OCI-LY3 (cell line): ENCODE data around the gene AMOTL1.

Experiments used
- H2AFZ ChIP-seq: fragments of 200-600, 300-600 bp; shearing (Covaris generic); 2 replicates; pipeline ENCODE4 v1.6.0; 2014; ENCODE audit warnings: antibody characterized with exemption, low read depth, low read length
- H3K27ac ChIP-seq: fragments of 200-600, 300-600 bp; sonication (generic); 2 replicates; pipeline ENCODE4 v1.5.1; 2014; ENCODE audit warnings: mild to moderate bottlenecking, low read length, moderate library complexity, mixed read lengths
- H3K27me3 ChIP-seq: fragments of 200-600, 300-600 bp; sonication (generic); 2 replicates; pipeline ENCODE4 v1.6.1; 2014; ENCODE audit warnings: low read depth, low read length, mixed read lengths
- H3K36me3 ChIP-seq: fragments of 200-600, 300-600 bp; sonication (generic); replicated peaks from 2 replicates; pipeline ENCODE3; 2014; ENCODE audit warnings: low read depth, low read length, mixed read lengths
- H3K4me1 ChIP-seq: fragments of 300-600, 200-600 bp; sonication (generic); 2 replicates; pipeline ENCODE4 v1.6.1; 2014; ENCODE audit warnings: low read length, mixed read lengths
- H3K4me2 ChIP-seq: fragments of 200-600, 300-600 bp; sonication (generic); 2 replicates; pipeline ENCODE4 v1.6.1; 2014; ENCODE audit warnings: low read length, mixed read lengths
- H3K4me3 ChIP-seq: fragments of 300-600, 200-600 bp; sonication (generic); 2 replicates; pipeline ENCODE4 v1.5.1; 2014; ENCODE audit warnings: antibody characterized with exemption, mild to moderate bottlenecking, low read length, moderate library complexity
- H3K79me2 ChIP-seq: fragments of 300-600, 200-600 bp; shearing (Covaris generic); 2 replicates; pipeline ENCODE4 v1.6.1; 2014; ENCODE audit warnings: mild to moderate bottlenecking, low read length, mixed read lengths
- H3K9ac ChIP-seq: fragments of 300-600, 200-600 bp; shearing (Covaris generic); 2 replicates; pipeline ENCODE4 v1.6.0; 2014; ENCODE audit warnings: mild to moderate bottlenecking, low read length, moderate library complexity
- H3K9me3 ChIP-seq: fragments of 200-600, 300-600 bp; shearing (Covaris generic); 2 replicates; pipeline ENCODE4 v1.6.1; 2014; ENCODE audit warnings: low read length, mixed read lengths; ENCODE audit not compliant: insufficient read depth
- H4K20me1 ChIP-seq: fragments of 200-600, 300-600 bp; sonication (generic); 2 replicates; pipeline ENCODE4 v1.6.1; 2016; ENCODE audit warnings: low read length, mixed read lengths; ENCODE audit not compliant: insufficient read depth
- EZH2phosphoT487 ChIP-seq: fragments of 200-600 bp; shearing (Covaris generic); IDR thresholded peaks from 2 replicates; pipeline ENCODE4 v1.6.1; 2018; ENCODE audit warnings: antibody characterized with exemption, mixed run types, low read depth
- TF ChIP-seq, protein P1 (sequence below): fragments of 200-600, 300-600 bp; sonication (generic); IDR thresholded peaks from 2 replicates; pipeline ENCODE4 v1.5.1; 2014; ENCODE audit warnings: antibody characterized with exemption, low read length, low read depth

Gene AMOTL1

DNA sequence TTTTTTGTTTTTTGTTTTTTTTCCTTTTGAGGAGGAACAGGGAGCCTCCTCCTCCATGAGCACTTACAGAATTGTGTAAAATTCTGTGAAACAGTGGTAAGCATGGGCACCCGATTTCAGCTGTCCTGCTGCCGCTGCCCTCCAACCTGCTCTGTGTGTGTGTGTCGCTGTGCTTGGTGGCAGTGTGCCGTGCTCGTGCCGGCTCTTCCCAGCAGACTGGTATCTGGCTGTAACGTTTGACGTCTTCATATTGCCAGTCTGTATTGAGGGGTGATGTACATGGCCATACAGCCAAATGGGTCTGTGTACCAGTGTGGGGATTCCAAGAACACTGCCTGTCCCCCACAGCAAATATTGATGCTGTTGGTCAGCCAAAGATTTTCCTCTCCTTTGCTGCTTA, 108.1 kb downstream of the AMOTL1 start:
- H3K4me2 ChIP-seq, result no peak overlapping the region
- no peak overlapping the region for H2AFZ ChIP-seq
- H3K27ac ChIP-seq, result no peak overlapping the region
- no peaks in the 10 kb centered on the region for H4K20me1 ChIP-seq
- no peak overlapping the region for H3K4me3 ChIP-seq
- peaks cover 5% of the 10 kb centered on the region for H3K36me3 ChIP-seq
- H3K4me1 ChIP-seq, result no peaks in the 10 kb centered on the region
- no peaks in the 10 kb centered on the region for H3K27me3 ChIP-seq
- TF ChIP-seq, protein P1, sequence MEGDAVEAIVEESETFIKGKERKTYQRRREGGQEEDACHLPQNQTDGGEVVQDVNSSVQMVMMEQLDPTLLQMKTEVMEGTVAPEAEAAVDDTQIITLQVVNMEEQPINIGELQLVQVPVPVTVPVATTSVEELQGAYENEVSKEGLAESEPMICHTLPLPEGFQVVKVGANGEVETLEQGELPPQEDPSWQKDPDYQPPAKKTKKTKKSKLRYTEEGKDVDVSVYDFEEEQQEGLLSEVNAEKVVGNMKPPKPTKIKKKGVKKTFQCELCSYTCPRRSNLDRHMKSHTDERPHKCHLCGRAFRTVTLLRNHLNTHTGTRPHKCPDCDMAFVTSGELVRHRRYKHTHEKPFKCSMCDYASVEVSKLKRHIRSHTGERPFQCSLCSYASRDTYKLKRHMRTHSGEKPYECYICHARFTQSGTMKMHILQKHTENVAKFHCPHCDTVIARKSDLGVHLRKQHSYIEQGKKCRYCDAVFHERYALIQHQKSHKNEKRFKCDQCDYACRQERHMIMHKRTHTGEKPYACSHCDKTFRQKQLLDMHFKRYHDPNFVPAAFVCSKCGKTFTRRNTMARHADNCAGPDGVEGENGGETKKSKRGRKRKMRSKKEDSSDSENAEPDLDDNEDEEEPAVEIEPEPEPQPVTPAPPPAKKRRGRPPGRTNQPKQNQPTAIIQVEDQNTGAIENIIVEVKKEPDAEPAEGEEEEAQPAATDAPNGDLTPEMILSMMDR, result no peak
- TF ChIP-seq EZH2phosphoT487, result no peak
- H3K9me3 ChIP-seq, result no peaks in the 10 kb centered on the region
- no peaks in the 10 kb centered on the region for H3K79me2 ChIP-seq
- no peak overlapping the region for H3K9ac ChIP-seq

DNA sequence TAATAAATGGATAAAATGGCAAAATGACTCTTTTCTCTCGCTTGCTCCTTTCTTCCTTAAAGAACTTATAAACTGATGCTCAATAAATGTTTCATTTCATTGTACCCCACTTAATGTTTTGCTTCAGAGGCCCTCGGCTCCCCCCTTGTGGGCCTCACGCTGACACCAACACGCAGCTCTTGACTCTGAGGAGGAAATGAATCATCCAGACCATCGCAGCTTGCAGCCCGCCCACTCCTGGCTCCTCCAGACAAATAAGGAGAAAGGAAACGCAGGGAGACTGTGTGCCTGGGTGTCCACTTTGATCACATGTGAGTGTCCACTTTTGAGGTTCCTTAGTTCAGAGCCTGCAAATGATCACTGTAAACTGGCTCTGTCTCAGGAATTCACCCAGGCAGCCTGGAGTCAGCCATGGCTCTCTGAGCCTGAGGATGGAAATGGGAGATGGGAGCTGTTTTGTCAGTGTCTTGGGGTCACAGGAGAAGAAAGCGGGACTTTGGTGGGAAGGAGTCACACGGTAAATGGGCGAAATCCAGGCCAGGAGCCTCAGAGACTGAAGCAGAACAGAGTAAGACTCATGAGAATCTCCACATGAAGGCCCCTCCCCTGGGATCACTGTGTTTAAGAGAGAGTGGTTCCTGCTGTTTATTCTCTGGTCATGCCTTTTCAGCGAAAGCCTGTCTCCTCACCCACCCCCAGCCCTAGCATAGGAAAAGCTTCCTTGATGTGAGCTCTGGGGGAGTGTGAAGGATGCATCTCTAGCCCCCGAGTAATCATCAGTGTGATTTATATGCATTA, 108.7 kb downstream of the AMOTL1 start:
- no peak overlapping the region for H2AFZ ChIP-seq
- no peak overlapping the region for H3K9ac ChIP-seq
- TF ChIP-seq, protein P1, result no peak
- no peak for TF ChIP-seq EZH2phosphoT487

DNA sequence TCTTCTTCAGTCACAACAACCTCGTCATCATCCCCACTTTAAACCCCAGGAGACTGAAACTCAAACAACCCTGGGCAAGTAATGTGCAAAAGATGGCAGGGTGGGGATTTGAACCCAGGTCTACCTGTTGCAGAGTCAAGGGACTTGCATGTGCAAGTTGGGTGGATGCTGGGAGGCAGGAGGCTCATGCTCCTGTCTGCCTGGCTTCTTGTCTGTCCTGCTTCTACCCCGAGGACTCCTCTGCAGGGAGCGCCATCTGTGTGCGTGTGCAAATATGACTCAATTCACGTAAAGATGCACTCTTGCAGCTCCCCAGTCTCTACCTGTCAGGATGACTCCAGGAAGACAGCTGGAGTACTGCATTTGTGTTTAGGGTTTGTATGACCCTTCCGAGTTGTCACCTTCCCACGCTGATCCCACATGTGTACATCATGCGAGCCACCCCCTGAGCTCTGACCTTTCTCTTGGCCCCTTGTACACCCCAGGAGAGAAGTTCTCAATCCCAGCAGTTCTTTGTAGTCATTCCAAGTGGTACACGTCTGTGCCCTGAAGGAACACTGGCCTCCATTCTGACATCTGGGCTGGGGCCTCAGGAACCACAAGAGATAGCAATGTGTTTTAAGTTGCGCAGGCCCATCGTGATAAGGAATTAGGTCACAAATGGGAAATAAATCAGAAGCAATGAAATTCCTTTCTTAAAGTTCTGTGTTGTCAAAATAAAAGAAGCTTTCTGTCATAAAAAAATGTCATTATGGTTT, 109.5 kb downstream of the AMOTL1 start:
- Histone ChIP-seq H3K4me2 (no peak overlapping the region), H3K9me3 (no peaks in the 10 kb centered on the region), H3K9ac (no peak overlapping the region), H2AFZ (no peak overlapping the region), H4K20me1 (no peaks in the 10 kb centered on the region), H3K27me3 (no peaks in the 10 kb centered on the region), H3K4me1 (no peaks in the 10 kb centered on the region), H3K27ac (no peak overlapping the region), H3K4me3 (no peak overlapping the region), H3K79me2 (no peaks in the 10 kb centered on the region), H3K36me3 (peaks cover 5% of the 10 kb centered on the region)
- TF ChIP-seq EZH2phosphoT487, result no peak
- TF ChIP-seq, protein P1, result no peak

More for the DNA sequence above, 108.7 kb downstream of the AMOTL1 start:
- H3K27ac ChIP-seq, result no peak overlapping the region
- no peaks in the 10 kb centered on the region for H3K4me1 ChIP-seq
- no peaks in the 10 kb centered on the region for H3K9me3 ChIP-seq
- peaks cover 5% of the 10 kb centered on the region for H3K36me3 ChIP-seq
- H3K79me2 ChIP-seq, result no peaks in the 10 kb centered on the region
- H3K4me2 ChIP-seq, result no peak overlapping the region
- H3K27me3 ChIP-seq, result no peaks in the 10 kb centered on the region
- H3K4me3 ChIP-seq, result no peak overlapping the region
- H4K20me1 ChIP-seq, result no peaks in the 10 kb centered on the region

DNA sequence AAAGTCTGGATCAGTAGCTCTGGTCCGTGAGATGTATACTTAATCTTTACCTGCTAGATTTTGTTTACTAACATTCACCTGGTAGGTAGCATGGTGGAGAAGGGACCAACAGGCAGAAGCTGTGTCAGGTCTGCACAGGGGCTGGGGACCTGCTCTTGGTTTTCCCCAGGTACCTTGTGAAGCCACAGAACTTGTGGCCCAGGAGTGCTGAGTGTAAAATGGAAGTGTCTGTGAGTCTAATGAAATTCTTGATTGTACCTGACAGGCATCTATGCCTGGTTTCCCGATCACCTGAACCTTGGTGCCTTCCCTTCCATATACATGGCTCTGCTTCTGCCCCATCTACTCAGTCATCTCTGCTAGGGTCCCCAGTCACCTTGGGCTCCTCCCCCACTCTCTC, 110.8 kb downstream of the AMOTL1 start:
- no peaks in the 10 kb centered on the region for H3K79me2 ChIP-seq
- H3K4me3 ChIP-seq, result no peak overlapping the region
- TF ChIP-seq, protein P1, result no peak
- no peak for TF ChIP-seq EZH2phosphoT487
- peaks cover 5% of the 10 kb centered on the region for H3K36me3 ChIP-seq
- H3K27me3 ChIP-seq, result no peaks in the 10 kb centered on the region
- no peak overlapping the region for H2AFZ ChIP-seq
- H3K27ac ChIP-seq, result no peak overlapping the region
- no peak overlapping the region for H3K4me2 ChIP-seq
- no peaks in the 10 kb centered on the region for H3K9me3 ChIP-seq
- H3K4me1 ChIP-seq, result no peaks in the 10 kb centered on the region
- H3K9ac ChIP-seq, result no peak overlapping the region
- H4K20me1 ChIP-seq, result no peaks in the 10 kb centered on the region
